Ovary (tissue), 3 donors: ENCODE data around the gene TAPT1.

Experiments used
- CTCF ChIP-seq, 3 donors: fragments of 450-650 bp in 2 of 3; fragments of 200-600 bp in 1 of 3; IDR thresholded peaks; one replicate each; pipeline versions ENCODE4 v1.5.1 to v1.8.0; 2016 to 2022; ENCODE audit warnings: antibody characterized with exemption in 3 of 3, mild to moderate bottlenecking in 1 of 3
- EP300 ChIP-seq: sonication (generic); formaldehyde crosslinking; IDR thresholded peaks from one replicate; pipeline ENCODE4 v1.6.1; 2017; ENCODE audit warnings: antibody characterized with exemption
- POLR2A ChIP-seq: fragments of 450-650 bp; IDR thresholded peaks from one replicate; pipeline ENCODE4 v1.6.1; 2017; ENCODE audit warnings: antibody characterized with exemption, mild to moderate bottlenecking, moderate library complexity
- donor health status: DM: no; HTN: no; CAD: no.

- TF ChIP-seq POLR2A: no peak
- TF ChIP-seq CTCF (IDR thresholded peaks at IDR 0.05): no peak
- TF ChIP-seq EP300: no peak
Observed at GRCh38 chr4:16136827-16137226, 89.4 kb downstream of the TAPT1 start.
